ENCODE measurements around the gene EEIG1. TPM values are rescaled to one million over a fixed set of nuclear protein-coding genes. Genes with fewer than 3 reads are reported as not detected.

The EEIG1 gene
- total RNA-seq, 2 donors from 2014 or later = 254 to 268 TPM

GRCh38 chr9:128009639-128010038 is 28.9 kb upstream of the EEIG1 start:
- H3K27me3 Mint-ChIP-seq = no peaks in the 10 kb centered on the region

DNA sequence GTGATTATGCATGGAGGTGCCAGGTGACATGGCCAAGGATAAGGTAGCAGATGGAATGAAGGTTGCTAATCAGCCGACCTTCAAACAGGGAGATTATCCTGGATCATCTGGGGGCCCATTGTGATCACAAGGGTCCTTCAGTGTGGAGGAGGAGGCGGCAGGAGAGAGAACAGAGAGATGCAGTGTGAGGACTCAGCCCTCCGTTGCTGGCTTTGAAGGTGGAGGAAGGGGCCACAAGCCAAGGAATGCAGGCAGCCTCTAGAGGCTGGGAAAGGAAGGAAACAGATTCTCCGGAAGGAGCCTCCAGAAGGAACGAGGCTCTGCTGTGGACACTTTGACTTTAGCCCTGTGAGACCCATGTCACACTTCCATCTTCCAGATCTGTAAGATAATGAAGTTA is 27.4 kb upstream of the EEIG1 start:
- Mint-ChIP-seq H3K4me1 (peaks cover 34% of the 10 kb centered on the region), H3K36me3 (ENCODE audit: low read depth) (no peaks in the 10 kb centered on the region)
- no peak for ATAC-seq

More at GRCh38 chr9:128009639-128010038, 28.9 kb upstream of the EEIG1 start:
- Mint-ChIP-seq H3K27ac (peak overlapping the region; percentile 87), H3K4me3 (peak overlapping the region; percentile 19), H3K4me1 (peaks cover 32% of the 10 kb centered on the region), H3K36me3 (ENCODE audit: low read depth) (no peaks in the 10 kb centered on the region)
- DNase-seq (no peak), ATAC-seq (no peak)
- no peaks in the 10 kb centered on the region for H3K9me3 ChIP-seq (ENCODE audit: control insufficient read depth, low read length, poor library complexity, severe bottlenecking)

GRCh38 chr9:128007566-128008138 is 26.9 kb upstream of the EEIG1 start:
- peak; percentile 94 for ATAC-seq
- peak; percentile 67 to 81 (median 75) for DNase-seq
- H3K27me3 Mint-ChIP-seq = no peaks in the 10 kb centered on the region
- peak overlapping the region; percentile 87 for H3K27ac Mint-ChIP-seq
- H3K4me1 Mint-ChIP-seq = peaks cover 32% of the 10 kb centered on the region
- no peaks in the 10 kb centered on the region for H3K36me3 Mint-ChIP-seq (ENCODE audit: low read depth)
- H3K9me3 ChIP-seq (ENCODE audit: control insufficient read depth, low read length, poor library complexity, severe bottlenecking) = no peaks in the 10 kb centered on the region
- H3K4me3 Mint-ChIP-seq = peak overlapping the region; percentile 67

More for the DNA sequence above, 27.4 kb upstream of the EEIG1 start:
- no peak for DNase-seq
- no peaks in the 10 kb centered on the region for H3K9me3 ChIP-seq (ENCODE audit: control insufficient read depth, low read length, poor library complexity, severe bottlenecking)
- H3K27ac Mint-ChIP-seq = peak overlapping the region; percentile 87
- no peaks in the 10 kb centered on the region for H3K27me3 Mint-ChIP-seq
- H3K4me3 Mint-ChIP-seq = peak overlapping the region; percentile 67

GRCh38 chr9:128006332-128006996 is 25.7 kb upstream of the EEIG1 start:
- H3K27me3 Mint-ChIP-seq = no peaks in the 10 kb centered on the region
- H3K9me3 ChIP-seq (ENCODE audit: control insufficient read depth, low read length, poor library complexity, severe bottlenecking) = no peaks in the 10 kb centered on the region
- H3K4me3 Mint-ChIP-seq = peak overlapping the region; percentile 64
- ATAC-seq = no peak
- H3K27ac Mint-ChIP-seq = peak overlapping the region; percentile 87
- no peak for DNase-seq
- H3K36me3 Mint-ChIP-seq (ENCODE audit: low read depth) = no peaks in the 10 kb centered on the region
- peaks cover 32% of the 10 kb centered on the region for H3K4me1 Mint-ChIP-seq

- Mint-ChIP-seq H3K27ac (peak overlapping the region; percentile 87), H3K4me3 (peak overlapping the region; percentile 52)
Measured at GRCh38 chr9:128005923-128006322, 25.1 kb upstream of the EEIG1 start.

DNA sequence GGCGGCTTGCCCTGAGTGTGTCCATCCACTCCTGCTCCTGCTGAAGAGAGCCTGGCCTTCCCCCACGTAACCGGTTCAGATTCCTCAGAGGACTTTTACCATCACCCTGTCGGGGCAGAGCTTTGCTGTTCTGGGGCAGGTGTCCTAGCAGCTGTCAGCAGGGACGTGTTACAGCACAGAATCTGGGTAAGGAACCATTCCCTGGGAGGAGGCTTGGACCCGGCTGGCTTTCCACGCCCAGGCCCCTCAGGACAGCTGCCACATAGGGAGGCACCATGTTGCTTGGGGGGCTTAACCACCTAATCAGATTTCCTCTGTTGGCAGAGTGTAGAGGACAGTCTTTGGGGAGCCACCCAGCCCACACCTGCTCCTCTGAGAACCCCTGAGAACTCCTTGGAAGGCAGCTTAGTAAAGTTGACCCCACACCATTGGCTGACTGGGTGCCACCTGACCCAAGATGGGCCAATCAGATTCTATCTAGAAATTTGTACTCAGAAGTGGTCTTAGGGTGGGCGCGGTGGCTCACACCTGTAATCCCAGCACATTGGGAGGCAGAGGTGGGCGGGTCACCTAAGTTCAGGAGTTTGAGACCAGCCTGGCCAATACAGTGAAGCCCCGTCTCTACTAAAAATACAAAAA is 23.3 kb upstream of the EEIG1 start:
- Mint-ChIP-seq H3K4me1 (peaks cover 21% of the 10 kb centered on the region), H3K27ac (peak overlapping the region; percentile 70), H3K36me3 (ENCODE audit: low read depth) (no peaks in the 10 kb centered on the region), H3K4me3 (no peak overlapping the region), H3K27me3 (no peaks in the 10 kb centered on the region)
- DNase-seq (no peak), ATAC-seq (no peak)
- no peaks in the 10 kb centered on the region for H3K9me3 ChIP-seq (ENCODE audit: control insufficient read depth, low read length, poor library complexity, severe bottlenecking)

More at GRCh38 chr9:128005923-128006322, 25.1 kb upstream of the EEIG1 start:
- H3K27me3 Mint-ChIP-seq = no peaks in the 10 kb centered on the region
- no peaks in the 10 kb centered on the region for H3K36me3 Mint-ChIP-seq (ENCODE audit: low read depth)
- no peak for DNase-seq
- no peak for ATAC-seq
- H3K4me1 Mint-ChIP-seq = peaks cover 28% of the 10 kb centered on the region
- H3K9me3 ChIP-seq (ENCODE audit: control insufficient read depth, low read length, poor library complexity, severe bottlenecking) = no peaks in the 10 kb centered on the region

DNA sequence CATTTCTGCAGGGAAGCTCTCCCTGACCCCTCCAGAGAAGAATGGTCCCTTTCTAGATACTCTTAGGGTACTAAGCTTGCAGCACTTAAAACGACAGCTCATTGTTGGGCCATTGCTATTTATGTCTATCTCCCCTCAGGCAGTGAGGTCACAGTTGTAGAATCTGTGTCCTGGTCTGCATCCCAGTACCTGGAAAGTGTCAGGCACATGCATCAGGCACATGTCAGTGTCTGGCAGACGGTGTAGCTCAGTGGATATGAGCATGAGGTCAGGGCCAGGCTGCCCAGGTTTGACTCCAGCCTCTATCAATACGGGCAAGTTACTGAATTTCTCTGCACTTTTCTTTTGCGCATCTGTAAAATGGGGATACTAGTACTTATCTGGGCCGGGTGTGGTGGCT is 22.2 kb upstream of the EEIG1 start:
- Mint-ChIP-seq H3K27ac (peak overlapping the region; percentile 70), H3K36me3 (ENCODE audit: low read depth) (no peaks in the 10 kb centered on the region), H3K4me3 (no peak overlapping the region), H3K4me1 (peaks cover 15% of the 10 kb centered on the region), H3K27me3 (no peaks in the 10 kb centered on the region)
- no peaks in the 10 kb centered on the region for H3K9me3 ChIP-seq (ENCODE audit: control insufficient read depth, low read length, poor library complexity, severe bottlenecking)
- no peak for ATAC-seq
- DNase-seq = no peak

DNA sequence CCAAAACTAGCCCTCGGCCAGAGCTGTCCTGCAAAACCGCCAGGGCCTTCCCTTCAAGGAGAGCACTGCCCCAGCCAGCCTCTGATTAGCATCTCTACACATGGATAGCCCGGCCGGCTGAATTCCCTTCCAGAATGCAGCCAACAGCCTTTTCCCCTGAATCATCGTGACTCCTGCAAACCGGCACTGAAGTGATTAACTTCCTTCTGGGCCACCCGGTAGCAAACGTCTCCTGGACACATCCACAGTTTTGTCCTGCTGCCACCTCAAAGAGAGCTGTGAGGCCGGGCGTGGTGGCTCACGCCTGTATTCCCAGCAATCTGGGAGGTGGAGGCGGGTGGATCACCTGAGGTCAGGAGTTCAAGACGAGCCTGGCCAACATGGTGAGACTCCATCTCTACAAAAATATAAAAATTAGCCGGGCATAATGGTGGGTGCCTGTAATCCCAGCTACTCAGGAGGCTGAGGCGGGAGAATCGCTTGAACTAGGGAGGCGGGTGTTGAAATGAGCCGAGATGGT is 21.1 kb upstream of the EEIG1 start:
- H3K27ac Mint-ChIP-seq = no peak overlapping the region
- H3K9me3 ChIP-seq (ENCODE audit: control insufficient read depth, low read length, poor library complexity, severe bottlenecking) = no peaks in the 10 kb centered on the region
- peaks cover 8% of the 10 kb centered on the region for H3K4me1 Mint-ChIP-seq
- DNase-seq (no peak), ATAC-seq (no peak)
- no peaks in the 10 kb centered on the region for H3K27me3 Mint-ChIP-seq
- no peak overlapping the region for H3K4me3 Mint-ChIP-seq
- H3K36me3 Mint-ChIP-seq (ENCODE audit: low read depth) = no peaks in the 10 kb centered on the region

GRCh38 chr9:128001151-128001778 is 20.5 kb upstream of the EEIG1 start:
- H3K9me3 ChIP-seq (ENCODE audit: control insufficient read depth, low read length, poor library complexity, severe bottlenecking) = no peaks in the 10 kb centered on the region
- Mint-ChIP-seq H3K27ac (no peak overlapping the region), H3K4me3 (no peak overlapping the region), H3K4me1 (peaks cover 4% of the 10 kb centered on the region), H3K27me3 (no peaks in the 10 kb centered on the region), H3K36me3 (ENCODE audit: low read depth) (no peaks in the 10 kb centered on the region)
- DNase-seq (no peak), ATAC-seq (no peak)

GRCh38 chr9:127999461-127999860 is 18.7 kb upstream of the EEIG1 start:
- H3K27me3 Mint-ChIP-seq = no peaks in the 10 kb centered on the region
- H3K27ac Mint-ChIP-seq = no peak overlapping the region
- DNase-seq (no peak), ATAC-seq (no peak)
- peaks cover 6% of the 10 kb centered on the region for H3K4me1 Mint-ChIP-seq
- H3K36me3 Mint-ChIP-seq (ENCODE audit: low read depth) = no peaks in the 10 kb centered on the region
- no peak overlapping the region for H3K4me3 Mint-ChIP-seq
- H3K9me3 ChIP-seq (ENCODE audit: control insufficient read depth, low read length, poor library complexity, severe bottlenecking) = no peaks in the 10 kb centered on the region

- no peak overlapping the region for H3K27ac Mint-ChIP-seq
- no peaks in the 10 kb centered on the region for H3K36me3 Mint-ChIP-seq (ENCODE audit: low read depth)
- H3K4me1 Mint-ChIP-seq = peaks cover 18% of the 10 kb centered on the region
- no peak for ATAC-seq
- no peak for DNase-seq
- H3K4me3 Mint-ChIP-seq = no peak overlapping the region
- H3K9me3 ChIP-seq (ENCODE audit: control insufficient read depth, low read length, poor library complexity, severe bottlenecking) = no peaks in the 10 kb centered on the region
- no peaks in the 10 kb centered on the region for H3K27me3 Mint-ChIP-seq
Measured at GRCh38 chr9:127993721-127994120, 12.9 kb upstream of the EEIG1 start.

DNA sequence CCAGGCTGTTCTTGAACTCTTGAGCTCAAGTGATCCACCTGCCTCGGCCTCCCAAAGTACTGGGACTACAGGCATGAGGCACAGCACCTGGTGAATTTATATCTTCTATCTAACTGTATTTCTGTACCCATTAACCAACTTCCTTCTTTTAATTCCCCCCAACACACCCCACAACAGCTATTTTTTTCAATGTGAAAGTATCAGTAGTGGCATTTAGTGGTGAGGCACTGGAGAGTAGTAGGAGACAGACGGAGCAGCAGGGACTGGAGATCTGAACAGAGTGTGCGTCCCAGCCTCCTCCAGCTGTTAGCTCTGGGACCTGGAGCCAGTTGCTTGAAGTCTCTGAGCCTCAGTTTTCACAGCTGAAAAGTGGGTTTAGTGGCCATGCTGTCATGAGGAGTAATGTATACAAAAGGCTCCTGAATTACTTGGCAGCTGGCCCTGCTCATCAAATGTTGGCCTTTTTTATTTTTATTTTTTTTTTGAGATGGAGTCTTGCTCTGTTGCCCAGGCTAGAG is 11.0 kb upstream of the EEIG1 start:
- Mint-ChIP-seq H3K27ac (peak overlapping the region; percentile 83), H3K36me3 (ENCODE audit: low read depth) (no peaks in the 10 kb centered on the region), H3K4me1 (peaks cover 22% of the 10 kb centered on the region), H3K27me3 (no peaks in the 10 kb centered on the region), H3K4me3 (peak overlapping the region; percentile 25)
- no peak for DNase-seq
- no peak for ATAC-seq
- H3K9me3 ChIP-seq (ENCODE audit: control insufficient read depth, low read length, poor library complexity, severe bottlenecking) = no peaks in the 10 kb centered on the region

Measured in T-helper 17 cell (primary cell).